Activated CD8-positive, alpha-beta memory T cell treated with anti-CD3 and anti-CD28 coated beads, Interleukin-2, amount 50 U/mL, for 4 hours (primary cell): ENCODE data around the gene RAB35.
"Not testable (repeated sequence)": the region's sequence is repeated elsewhere in the genome, so short reads cannot be mapped to it uniquely, and the experiment has no call there.

Experiments
- DNase-seq: peaks from one replicate; pipeline ENCODE4 v3.0.0-alpha.2; 2020

RAB35 gene

DNA sequence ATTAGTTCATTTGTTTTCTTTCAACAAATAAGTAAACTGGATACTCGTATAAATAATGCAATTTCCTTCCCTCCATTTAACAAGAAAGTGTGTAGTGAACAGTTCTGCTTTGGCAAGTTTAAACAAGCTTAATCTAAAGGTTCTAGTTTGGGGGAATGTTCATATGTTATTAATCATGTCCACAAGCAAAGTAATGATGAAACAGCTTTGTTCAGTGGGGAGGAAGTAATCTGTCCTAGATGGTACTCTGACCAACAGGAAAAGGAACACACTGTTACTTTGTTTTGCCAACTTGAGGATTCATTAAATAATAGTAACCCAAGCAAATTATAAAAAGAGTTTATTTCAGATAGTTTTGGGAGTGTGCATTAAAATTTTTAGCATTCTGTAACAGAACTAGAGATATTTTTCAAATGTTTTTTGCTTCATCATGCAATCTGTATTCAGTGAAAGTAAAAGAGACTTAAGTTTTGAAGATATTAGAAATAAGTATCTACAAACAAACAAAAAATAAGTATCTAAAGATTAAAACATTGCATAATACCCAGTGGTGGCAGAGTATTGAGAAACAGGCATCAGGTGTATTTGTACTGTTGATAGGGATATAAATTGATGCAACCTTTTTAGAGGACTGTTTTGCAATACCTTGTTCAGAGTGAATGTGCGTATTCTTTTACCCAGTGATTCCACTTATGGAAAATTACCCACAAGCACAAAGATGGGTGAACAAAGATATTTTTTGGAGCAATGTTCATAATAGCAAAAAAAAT, 61.1 kb downstream of the RAB35 start:
- no peak for DNase-seq

- no peak for DNase-seq
These were observed 62.3 kb downstream of the RAB35 start for GRCh38 chr12:120054293-120054692.

- DNase-seq: no peak
These were observed 65.0 kb downstream of the RAB35 start for GRCh38 chr12:120051535-120051934.

GRCh38 chr12:120049426-120049825, 67.1 kb downstream of the RAB35 start:
- DNase-seq: no peak

DNA sequence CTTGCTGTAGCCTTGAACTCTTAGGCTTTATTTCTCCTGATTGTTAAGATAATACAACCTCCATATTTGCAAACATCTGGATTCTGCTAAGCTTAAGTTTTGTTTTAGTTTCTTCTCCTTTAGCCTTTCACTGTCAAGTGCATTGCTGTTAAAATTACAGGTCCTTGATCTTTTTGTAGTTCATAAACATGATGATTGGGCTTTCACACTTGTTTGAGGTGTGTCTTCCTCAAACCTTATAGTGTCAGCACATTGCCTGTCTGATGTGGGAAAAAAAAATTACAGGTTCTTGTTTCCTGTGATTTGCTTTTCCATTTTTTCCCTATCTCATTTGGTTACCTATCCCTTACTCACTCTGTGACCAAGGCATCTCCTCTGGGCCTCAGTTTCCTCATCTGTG, 68.3 kb downstream of the RAB35 start:
- no peak for DNase-seq

DNA sequence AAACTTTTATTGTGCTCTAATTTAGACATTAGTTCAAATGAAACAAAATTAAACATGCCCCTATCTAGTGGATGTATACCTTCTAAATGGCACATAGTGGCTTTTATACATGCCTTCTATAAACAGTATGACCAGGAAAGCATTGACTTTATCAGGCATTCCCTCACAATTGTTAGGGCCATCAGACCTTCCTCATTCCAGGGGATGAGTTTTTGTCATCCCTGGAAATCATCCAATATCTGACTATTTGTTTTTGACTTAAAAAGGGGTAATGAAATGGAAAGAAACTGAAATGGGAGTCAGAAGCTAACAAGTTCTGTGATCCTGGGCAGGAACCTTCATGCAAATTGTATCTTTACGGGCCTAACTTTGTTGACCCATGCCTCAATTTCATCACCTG, 69.5 kb downstream of the RAB35 start:
- DNase-seq: no peak

DNA sequence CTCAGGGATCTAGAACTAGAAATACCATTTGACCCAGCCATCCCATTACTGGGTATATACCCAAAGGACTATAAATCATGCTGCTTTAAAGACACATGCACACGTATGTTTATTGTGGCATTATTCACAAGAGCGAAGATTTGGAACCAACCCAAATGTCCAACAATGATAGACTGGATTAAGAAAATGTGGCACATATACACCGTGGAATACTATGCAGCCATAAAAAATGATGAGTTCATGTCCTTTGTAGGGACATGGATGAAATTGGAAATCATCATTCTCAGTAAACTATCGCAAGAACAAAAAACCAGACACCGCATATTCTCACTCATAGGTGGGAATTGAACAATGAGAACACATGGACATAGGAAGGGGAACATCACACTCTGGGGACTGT, 71.2 kb downstream of the RAB35 start:
- DNase-seq: not testable (repeated sequence)
